D341Med (cell line): Measurements from ENCODE around the gene CPNE4.

Experiments used
- DNase-seq: peaks from one replicate; pipeline ENCODE4 v3.0.0; 2012; ENCODE audit warnings: low spot score

Gene CPNE4

DNA sequence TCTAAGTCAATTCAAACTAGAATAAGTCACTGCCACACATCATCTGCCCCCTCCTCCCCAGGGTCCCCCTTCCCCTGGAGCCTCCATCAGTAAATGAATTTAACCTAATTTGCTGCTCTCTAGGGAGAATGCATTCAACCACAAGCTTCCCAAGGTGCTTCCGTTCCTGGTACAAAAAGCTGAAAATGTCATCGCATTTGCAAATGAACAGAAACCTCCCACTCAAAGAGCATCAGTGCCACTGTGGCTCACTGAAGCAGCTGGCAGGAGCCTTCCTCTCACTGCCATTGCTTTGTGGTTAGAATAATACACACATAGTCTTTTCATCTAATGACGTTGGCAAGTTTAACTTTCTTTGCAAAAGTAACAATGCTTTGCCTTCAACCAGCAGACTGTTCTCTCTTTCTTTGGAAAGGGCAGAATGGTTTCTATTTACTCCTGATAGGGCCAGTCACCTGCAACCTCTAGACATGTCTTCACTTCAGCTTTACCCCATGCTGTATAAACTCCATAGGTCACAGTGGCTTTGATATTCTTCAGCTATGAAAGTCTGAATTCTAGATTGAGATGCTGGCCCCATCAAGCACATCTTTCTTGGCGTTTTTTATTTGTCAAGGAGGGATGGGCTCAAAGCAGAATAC, 238.1 kb downstream of the CPNE4 start:
- no peak for DNase-seq

DNA sequence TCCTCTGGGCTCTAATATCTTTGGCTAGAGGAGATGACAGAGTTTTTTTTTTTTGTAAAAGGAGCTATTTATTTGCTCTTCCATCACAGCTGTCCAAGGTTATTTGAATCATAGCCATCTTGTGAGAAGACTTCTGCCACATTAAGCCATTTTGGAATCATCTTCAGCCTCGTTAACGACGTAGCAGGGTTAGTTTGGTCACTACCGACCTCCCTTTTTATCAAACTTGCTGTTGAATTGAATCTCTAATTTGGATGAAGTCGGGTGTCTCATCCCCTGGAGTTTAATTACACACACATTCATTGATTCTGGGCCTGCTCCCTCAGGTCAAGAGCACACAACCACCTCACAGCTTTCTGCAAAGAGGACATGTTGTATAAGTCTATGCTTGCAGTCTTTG, 238.7 kb downstream of the CPNE4 start:
- DNase-seq, result no peak

DNA sequence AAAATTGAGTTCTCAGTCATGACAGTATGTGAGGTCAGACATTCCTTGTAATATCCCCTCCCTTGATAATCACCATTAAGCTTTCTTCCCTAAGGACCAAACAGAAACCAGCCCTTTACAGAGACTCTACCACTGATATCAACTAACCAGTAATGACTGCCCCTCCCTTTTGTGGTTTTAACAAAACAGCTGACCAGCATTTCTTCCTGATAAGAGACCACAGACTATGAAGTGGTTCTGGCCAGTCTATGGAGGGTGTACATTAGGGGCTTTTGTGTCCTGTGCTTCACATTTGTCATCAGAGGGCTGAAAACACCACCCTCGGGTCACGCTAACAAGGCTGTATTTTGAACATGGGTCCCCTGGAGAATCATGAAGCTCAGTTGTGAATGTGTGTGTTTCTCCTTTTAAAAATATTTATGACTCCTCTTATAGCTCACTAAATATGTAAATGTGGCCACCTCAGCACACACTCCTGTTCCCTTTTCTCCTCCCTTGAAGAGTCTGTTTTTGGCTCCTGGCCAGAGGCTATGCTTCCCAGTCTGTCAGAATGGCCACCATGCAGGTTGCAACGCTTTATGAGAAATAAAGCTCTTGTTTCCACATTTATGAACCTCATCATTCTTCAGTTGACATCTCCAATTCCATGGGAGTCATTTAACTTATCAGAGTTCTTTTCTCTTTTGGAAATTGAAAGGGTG, 239.3 kb downstream of the CPNE4 start:
- no peak for DNase-seq

DNA sequence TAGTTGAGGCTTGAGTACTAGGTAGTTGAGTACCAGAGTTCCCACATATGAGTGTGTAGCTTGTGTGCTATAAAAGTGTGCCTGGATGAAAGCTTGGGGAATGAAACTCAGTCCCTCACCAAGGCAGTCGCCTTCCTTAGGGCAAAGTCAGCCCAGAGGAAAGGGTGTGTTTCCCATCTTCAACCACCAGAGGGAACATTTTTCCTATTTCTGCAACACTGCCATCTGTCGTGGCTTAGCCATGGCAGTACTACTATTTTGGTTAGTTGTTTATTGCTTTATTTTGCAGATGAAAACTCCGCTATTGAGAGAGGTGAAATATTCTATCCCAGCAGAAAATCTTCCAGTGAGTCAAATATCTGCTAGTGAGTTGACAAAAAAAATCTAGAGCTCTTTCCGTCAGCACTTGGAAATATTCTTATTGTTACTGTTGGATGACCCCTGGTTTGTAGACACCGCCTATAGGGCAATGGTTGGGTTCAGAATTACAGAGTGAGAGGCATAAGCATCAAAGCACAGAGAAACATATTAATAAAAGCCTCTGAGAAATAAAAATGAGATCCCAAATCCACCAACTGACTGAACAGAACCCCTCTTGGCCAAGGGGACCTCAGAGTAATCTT, 239.9 kb downstream of the CPNE4 start:
- DNase-seq, result peak; percentile 69

DNA sequence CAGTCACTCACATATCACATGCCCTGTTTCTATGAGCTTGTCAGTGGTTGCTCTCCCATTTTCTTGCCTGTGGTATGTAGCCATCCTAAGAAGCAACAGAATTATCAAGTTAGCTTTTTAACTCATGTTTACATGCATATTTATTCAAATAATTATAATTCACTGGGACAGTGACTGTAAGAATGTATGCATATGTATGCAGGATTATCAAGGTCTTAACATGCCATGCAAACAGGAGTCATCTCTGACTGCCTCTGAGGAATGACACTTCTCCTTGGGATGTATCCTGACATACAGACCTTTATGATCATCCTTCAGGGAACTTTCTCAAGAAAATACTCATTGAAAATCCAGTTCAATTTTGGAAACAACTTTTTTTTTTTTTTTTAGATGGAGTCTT, 240.9 kb downstream of the CPNE4 start:
- no peak for DNase-seq

DNA sequence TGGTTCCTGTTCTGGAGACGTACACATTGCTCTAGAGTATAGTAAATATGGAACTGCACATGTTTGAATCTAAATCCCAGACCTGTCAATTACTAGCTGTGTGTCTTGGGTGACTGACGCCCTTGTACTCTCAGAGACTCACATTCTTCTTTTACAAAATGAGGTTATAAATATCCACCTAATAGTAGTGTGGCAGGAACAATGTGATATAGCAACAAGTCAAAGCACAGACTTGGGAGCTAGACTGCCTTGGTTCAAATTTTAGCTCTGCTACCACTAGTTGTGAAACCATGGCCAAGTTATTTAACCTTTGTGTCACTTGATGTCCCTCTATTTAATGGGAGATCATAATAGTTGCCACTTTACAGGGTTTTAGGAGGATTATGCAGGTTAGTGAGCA, 245.6 kb downstream of the CPNE4 start:
- no peak for DNase-seq

DNA sequence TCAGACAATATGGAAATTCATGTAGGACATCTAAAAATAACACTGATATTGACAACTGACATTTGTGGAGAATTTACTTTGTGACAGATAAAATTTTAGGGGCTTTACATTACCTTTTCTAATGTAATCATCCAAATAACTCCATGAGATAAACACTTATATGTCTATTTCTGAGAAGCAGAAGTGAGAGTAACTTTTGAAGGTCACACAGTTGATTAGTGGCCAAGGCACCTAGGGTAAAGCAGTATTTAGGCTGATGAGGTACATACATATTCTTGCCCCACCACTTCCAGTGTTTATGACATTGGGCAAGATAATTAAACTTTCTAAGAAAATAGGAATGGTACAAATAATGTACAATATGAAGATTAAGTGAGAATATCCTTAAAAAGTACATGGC, 248.4 kb downstream of the CPNE4 start:
- no peak for DNase-seq

DNA sequence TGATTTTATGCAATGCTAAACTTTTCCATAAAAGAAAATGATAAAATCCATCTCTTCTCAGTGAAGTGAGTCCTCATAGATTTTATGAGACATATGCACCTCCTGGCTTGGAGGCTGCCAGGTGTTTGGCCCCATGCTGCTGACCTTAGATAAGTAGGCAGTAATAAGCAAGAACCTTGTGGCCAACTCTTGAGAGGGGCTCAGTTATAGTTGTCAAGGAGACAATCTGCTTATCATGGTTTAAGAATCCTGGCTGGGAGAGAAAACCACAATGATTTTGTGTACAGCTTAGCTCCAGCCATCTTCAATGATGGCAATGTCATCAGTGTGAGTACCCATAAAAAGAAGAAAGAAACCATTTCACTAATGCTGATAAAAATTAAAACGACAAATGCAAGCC, 252.1 kb downstream of the CPNE4 start:
- DNase-seq, result no peak

DNA sequence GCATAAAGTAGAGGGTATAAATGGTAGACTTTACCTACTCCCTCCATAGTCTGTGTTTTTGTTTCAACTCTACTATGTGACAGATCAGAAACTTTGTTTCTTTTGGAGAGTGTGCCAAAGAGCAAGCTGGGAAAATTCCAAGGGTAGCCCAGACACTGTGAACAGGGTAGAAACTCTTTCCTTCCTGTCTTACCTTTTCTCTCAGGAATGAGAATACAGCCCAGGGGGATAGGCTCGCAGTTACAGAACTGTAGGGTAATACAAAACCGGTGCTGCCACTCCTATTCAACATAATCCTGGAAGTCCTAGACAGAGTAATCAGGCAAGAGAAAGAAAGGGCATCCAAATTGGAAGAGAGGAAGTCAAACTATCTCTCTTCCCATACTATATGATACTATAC, 256.3 kb downstream of the CPNE4 start:
- DNase-seq, result no peak

DNA sequence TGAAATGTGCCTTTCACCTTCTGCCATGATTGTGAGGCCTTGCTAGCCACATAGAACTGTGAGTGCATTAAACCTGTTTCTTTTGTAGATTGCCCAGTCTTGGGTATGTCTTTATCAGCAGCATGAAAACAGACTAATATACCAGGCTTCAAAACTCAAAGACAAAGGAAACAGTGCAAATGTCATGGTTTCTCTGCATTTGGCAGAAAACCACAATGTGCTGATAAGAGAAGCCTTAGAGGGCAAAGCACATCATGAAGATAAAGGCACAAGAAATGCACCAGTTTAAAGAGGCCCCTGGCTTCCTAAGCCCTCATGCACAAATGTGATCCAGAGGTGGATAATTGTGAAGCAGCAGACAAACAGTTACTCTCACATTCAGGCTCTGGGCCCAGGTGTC, 259.2 kb downstream of the CPNE4 start:
- DNase-seq, result no peak

DNA sequence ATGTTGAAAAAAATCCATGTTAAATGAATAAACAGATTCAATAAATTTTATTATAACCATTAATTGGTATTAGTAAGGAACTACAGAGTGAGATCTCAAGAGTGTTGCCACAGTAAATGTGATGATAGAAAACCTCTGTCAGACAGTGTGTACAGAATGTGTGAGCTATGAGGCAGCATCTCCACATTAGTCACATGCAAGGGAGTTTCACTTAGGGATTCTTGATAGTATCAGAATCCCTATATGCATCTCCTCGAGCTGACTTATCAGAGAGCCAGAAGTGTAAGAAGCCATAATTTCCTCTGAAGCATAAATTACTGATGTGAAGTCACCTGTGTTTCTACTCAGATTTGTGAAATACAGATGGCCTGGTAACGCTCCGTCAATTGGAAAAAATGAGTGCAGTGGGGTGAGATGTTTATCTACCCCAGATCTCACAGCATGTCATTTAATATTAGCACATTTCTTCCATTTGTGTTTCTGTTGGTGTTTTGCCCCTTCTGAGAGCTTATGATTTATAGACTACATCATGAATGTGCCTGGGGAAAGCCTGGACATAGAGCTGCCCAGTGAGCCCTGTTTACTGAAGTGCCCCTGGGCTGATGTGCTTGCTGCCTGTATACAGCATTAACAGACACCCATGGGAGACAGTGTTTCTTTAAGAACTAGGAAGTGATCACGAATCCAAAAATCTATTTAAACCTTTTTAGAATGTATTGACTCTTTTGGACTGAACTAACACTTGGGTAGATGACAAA, 262.4 kb downstream of the CPNE4 start:
- DNase-seq, result no peak

DNA sequence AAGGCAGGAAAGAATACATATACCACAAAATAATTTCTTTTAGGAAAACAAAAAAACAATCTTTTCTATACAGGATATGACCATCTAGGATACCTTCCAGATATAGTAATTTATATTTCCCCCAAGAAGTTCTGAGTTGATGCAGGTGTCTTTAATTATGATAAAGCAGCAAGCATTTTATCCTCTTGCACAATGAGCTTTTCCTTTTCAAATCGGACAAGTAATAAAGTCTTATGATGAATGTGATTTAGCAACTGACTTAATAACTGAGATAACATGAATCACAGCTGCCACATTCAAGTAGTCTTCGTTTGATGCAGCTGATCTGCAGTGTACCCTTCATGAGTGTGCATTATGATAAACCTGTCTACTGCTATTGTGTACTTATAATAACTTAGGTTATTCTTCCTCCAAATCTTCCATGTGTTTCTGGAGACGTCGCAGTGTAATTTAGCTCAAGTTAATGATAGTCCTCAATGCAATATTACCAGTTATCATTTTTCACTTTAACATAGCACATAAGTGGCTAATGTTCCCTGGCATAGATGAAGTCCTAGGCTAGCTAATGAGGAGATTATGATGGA, 271.7 kb downstream of the CPNE4 start:
- no peak for DNase-seq

DNA sequence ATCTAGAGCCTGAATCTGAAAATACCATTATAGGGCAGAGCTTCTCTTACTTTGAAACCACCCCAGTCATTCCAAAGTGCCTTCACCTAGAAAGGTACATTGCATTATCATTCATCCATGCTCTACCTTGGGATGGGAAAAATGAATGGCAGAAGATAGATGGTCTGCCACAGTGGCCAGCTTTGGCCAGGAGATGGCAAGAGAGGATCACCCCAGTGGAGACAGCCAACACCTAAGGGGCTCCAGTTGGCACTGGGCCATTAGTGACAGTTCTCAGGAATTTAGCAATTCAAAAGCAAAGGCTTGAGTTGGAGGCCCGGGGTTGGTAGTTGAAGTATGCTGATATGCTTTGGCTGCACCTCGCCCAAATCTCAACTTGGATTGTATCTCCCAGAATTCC, 278.4 kb downstream of the CPNE4 start:
- DNase-seq, result no peak

DNA sequence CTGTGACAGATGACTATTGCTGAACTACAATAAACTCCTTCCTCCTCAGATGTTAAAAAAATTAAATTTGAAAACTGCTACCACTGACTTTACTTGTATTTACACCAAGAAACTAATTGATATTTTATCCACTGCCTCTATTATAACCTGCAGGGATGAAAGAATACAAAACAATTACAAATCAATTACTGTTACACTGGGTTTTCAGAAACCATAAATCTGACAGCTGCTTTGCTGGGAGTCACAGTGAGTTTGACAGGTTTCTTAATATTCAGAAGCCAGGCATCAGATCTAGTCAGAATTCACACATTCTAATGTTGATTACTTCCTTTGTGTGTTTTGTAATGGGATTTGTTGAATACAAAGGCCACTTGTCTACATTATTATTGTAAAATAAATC, 279.4 kb downstream of the CPNE4 start:
- no peak for DNase-seq

DNA sequence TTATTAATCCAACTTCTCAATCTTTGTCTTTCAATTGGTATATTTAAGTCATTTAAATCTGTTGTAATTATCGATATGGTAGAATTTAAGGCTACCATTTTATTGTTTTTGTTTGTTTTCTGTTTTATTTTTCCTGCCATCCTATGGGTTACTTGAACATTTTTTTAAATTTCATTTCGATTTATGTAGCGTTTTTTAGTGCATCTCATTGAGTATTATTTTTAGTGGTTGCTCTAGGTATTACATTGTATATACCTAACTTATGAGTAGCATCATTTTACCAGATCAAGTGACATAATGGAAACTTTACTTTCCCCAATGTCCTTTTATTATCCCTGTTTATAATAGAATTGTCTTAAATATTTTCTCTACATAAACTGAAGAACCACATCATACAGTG, 284.6 kb downstream of the CPNE4 start:
- DNase-seq, result no peak

DNA sequence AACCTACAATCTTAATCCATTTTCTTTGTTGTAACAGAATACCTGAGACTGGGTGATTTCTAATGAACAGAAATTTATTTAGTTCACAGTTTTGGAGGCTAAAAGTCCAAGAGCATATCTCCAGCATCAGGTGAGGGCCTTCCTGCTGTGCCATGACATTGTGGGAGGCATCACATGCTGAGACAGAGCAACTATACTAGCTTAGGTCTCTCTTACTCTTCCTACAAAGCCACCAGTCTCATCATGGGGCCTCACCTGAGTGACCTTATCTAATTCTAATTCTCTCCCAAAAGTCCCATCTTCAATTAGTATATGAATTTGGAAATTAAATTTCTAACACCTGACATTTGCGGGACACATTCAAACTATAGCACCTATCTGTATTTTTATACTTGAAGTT, 285.0 kb downstream of the CPNE4 start:
- no peak for DNase-seq

DNA sequence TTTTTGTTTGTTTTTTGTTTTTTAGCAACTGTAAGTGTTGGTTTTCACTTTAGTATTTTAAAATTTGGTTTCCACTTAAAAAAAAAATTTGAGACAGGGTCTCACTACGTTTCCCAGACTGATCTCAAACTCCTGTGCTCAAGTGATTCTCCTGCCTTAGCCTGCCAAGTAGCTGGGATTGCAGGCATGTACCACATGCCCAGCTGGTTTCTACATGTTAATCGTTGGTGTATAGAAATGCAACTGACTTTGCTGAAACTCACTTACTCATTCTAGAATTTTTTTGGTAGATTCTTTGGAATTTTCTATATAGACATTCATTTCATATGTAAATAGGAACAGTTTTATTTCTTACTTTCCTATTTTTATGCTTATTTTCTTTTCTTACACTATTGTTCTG, 287.3 kb downstream of the CPNE4 start:
- no peak for DNase-seq

DNA sequence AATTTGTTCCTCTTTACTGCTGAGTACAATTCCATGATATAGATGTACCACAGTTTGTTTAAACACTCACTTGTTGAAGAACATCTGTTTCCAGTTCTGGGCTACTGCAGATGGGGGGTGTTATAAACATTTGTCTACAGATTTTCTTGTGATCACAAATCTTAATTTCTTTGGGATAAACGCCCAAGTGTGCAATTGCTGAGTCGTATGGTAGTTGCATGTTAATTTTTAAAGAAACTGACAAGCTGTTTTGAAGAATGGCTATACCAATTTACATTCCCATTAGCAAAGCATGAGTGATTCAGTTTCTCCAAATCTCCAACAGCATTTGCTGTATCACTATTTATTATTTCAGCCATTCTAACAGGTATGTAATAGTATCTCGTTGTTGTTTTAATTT, 290.0 kb downstream of the CPNE4 start:
- DNase-seq, result no peak

DNA sequence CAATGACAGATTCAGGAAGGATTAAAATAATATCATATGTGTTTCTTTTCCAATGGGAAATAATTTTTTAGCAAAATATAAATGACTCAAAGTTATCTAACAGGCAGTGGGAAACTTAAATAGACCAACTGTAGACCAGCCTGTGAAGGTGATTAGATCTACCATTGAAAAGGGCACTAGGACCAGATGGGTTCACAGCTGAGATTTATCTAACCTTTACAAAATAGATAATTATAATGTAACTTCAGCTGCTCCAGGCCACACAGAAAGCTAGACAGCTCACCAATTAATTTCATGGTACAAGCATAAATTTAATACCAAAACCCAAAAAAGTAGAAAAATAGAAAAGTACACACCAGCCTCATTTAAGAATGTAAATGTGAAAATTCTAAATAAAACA, 291.7 kb downstream of the CPNE4 start:
- no peak for DNase-seq

DNA sequence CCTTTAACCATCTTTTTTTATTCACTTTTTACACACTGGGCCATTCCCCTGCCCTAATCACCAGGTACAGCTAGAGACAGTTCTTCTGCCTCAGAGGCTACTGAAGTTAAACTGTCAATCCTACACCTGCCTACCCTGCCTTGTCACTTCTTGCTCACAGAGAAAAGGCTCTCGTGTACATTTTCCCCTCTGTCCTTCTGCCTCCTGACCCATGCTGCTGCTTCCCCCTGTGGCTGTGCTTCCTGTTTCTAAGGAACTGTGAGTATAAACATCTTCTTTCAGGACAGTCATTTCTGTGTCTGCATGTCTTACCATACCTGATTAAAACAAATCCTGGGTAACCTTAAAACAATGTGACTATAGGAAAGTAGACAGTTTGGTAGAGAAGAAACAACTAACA, 295.6 kb downstream of the CPNE4 start:
- no peak for DNase-seq

DNA sequence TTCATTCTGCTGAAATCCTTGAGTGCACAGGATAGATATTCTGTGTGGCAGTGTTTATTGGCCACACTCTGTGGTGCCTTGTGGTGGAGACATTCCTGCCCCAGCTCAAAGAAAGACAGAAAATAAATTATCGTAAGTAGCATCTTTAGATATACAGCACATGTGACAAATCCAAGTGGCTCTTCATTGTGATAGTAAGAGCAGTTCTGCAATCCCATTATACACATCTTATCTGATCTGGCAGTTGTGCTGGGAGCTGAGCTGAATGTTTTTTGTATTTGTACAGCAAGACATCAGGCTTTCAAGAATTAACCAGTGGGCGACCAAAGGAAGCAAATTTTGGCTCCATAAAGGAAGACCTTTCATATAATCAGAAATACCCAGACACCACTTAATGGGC, 296.7 kb downstream of the CPNE4 start:
- DNase-seq, result no peak

DNA sequence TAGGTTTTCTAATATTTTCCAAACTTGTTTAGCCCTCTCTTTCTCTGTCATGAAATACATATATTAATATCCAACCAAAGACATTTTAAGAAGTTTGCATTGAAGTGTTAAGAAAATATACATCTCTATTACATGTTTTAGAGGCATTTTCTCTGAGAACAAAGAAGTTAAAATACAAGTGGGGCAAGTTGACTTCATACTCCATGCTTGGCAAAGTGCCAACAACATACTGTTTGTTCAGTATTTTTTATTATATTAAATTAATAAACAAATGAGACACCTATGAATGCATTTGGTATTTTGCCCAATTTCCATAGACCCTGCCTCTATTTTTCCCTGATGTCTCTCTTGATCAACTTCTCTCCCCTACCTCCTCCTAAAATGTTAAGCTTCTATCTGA, 299.3 kb downstream of the CPNE4 start:
- no peak for DNase-seq

DNA sequence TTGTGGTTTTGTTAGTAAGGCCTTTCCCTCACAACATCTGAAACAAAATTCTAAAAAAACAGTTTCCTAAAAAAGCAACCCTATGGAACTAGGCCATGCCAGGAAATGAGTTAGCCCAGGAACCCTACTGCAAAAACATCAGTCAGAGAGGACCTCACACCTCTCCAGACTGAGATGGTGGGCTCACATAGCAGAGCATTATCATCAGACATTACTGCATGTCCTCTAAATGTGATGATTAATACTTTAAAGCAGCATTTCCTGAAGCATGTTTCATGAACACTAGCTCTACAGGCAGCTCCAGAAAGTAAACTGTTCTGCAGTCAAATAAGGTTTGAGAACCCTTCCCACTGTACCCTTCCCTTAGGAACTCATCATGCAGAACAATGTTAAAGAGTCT, 299.7 kb downstream of the CPNE4 start:
- DNase-seq, result no peak
